ENCODE measurements around the gene SCGN.

DNA sequence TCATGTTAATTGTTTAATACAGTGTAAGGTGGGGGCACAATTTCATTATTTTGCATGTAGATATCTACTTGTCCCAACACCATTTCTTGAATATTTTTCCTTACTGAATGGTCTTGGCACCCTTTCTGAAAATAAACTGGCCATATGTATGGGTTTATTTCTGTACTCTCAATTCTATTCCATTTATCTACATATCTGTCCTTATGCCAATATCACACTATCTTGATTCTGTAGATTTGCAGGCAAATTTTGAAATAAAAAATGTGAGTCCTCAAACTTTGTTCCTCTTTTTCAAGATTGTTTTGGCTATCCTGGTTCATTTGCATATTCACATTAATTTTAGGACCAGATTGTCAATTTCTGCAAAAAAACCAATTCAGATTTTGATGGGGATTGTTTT, 34.8 kb downstream of the SCGN start:
- TF ChIP-seq, protein P1, sequence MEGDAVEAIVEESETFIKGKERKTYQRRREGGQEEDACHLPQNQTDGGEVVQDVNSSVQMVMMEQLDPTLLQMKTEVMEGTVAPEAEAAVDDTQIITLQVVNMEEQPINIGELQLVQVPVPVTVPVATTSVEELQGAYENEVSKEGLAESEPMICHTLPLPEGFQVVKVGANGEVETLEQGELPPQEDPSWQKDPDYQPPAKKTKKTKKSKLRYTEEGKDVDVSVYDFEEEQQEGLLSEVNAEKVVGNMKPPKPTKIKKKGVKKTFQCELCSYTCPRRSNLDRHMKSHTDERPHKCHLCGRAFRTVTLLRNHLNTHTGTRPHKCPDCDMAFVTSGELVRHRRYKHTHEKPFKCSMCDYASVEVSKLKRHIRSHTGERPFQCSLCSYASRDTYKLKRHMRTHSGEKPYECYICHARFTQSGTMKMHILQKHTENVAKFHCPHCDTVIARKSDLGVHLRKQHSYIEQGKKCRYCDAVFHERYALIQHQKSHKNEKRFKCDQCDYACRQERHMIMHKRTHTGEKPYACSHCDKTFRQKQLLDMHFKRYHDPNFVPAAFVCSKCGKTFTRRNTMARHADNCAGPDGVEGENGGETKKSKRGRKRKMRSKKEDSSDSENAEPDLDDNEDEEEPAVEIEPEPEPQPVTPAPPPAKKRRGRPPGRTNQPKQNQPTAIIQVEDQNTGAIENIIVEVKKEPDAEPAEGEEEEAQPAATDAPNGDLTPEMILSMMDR (IDR thresholded peaks at IDR 0.05): no peak
- TF ChIP-seq MYC (IDR thresholded peaks at IDR 0.05; ENCODE audit: borderline replicate concordance, low read length) (no peak), MAFK (IDR thresholded peaks at IDR 0.05; ENCODE audit: partially characterized antibody) (no peak), POLR2A (IDR thresholded peaks at IDR 0.05; ENCODE audit: low read length) (no peak), RCOR1 (IDR thresholded peaks at IDR 0.05; ENCODE audit: low read depth, low read length) (no peak), EP300 (IDR thresholded peaks at IDR 0.05) (no peak), FOSL2 (IDR thresholded peaks at IDR 0.05) (no peak), FOSL2 (CRISPR knock-in tag; IDR thresholded peaks at IDR 0.05) (no peak), ZFP36 (IDR thresholded peaks at IDR 0.05; ENCODE audit: borderline replicate concordance, partially characterized antibody) (no peak), CBX8 (IDR thresholded peaks at IDR 0.05) (no peak), NFE2L2 (conservative IDR thresholded peaks at IDR 0.05; ENCODE audit: low read length) (no peak)
- TF ChIP-seq, protein P2, sequence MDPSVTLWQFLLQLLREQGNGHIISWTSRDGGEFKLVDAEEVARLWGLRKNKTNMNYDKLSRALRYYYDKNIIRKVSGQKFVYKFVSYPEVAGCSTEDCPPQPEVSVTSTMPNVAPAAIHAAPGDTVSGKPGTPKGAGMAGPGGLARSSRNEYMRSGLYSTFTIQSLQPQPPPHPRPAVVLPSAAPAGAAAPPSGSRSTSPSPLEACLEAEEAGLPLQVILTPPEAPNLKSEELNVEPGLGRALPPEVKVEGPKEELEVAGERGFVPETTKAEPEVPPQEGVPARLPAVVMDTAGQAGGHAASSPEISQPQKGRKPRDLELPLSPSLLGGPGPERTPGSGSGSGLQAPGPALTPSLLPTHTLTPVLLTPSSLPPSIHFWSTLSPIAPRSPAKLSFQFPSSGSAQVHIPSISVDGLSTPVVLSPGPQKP (IDR thresholded peaks at IDR 0.05; ENCODE audit: low read depth, low read length): no peak
